Nucleus accumbens (tissue), 56 donors: Measurements from ENCODE around the gene LYZ.

Experiments used
- DNase-seq, 56 donors: peaks; one replicate each; lab custom pipeline; 2025; lab: John Stamatoyannopoulos, UW

LYZ gene

GRCh38 chr12:69338120-69338859 is 9.9 kb upstream of the LYZ start:
- DNase-seq = no peak

DNA sequence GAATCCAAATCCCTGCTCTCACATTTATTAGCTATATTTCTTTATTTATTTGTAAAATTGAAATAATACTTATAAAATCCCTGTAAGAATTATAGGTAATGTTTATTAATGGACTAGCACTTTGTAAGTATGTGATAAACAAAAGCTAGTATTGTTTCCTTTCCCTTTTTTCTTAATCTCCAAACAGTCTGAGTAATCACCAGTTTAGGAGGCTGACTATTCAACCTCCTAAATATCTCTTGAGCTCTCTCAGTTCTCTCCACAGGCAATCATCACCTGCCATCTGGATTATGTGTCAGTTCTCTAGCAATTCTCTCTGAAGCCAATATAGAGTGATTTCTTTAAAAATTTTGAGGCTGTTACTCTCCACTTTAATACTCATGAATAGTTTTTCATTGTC is 9.2 kb upstream of the LYZ start:
- DNase-seq = no peak

DNA sequence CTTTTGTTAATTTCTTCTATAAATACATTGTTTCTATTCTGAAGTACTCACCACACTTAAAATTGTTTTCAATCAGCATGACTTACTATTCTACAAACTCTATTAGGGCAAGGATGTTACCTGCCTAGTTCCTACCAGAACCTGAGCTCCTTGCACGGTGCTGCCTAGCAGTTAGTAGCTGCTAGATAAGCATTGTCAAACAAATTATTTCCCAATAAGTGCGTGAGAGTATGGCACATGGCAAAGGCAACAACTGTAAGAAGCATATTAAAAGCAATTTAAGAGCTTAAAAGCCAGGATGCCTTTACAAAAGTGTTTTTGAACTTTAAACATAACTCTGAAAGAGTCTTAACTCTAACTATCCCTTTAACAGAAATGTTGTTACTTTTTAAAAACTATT is 8.2 kb upstream of the LYZ start:
- DNase-seq = no peak

DNA sequence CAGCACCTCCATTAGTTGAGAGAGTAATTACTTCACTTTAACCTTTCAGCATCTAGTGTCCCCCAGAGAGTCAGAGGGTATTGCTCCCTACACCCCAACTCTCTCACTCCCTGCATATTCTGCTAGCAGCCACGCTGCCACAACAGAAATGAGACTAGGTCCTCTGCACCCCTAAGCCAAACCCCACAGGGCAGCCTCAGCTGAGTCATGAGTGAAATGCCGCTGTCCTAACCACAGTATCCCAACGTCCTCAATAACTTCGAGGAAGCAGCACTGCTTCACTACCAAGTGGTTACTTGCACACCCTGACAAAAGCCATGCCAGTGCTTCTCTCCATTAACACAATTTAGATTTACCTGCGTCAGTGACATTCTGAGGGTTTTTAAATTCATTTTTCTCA is 6.9 kb upstream of the LYZ start:
- no peak for DNase-seq

- DNase-seq = no peak
These were observed 5.8 kb upstream of the LYZ start for GRCh38 chr12:69342421-69342820.

DNA sequence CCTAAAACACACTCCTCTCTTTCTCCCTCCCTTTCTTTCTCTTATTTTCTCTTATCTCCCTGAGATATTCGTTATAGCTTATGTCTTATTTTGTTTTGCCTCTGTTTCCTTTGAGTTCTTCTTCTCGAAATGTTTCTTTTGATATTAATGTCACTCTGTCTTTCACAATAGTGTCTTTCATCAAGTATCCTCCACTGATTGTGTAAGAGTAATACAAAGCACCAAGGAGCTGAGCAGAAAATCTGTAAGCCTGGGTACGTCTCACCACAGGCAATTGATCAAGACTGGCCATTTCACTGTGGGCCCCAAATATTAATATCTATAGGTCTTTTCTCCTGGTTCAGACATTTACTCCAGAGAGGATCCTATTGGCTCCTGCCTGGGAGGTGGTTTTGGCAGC is 4.8 kb upstream of the LYZ start:
- no peak for DNase-seq

- DNase-seq = no peak
These were observed 4.1 kb upstream of the LYZ start for GRCh38 chr12:69343885-69344612.

GRCh38 chr12:69345077-69345476 is 3.1 kb upstream of the LYZ start:
- no peak for DNase-seq

DNA sequence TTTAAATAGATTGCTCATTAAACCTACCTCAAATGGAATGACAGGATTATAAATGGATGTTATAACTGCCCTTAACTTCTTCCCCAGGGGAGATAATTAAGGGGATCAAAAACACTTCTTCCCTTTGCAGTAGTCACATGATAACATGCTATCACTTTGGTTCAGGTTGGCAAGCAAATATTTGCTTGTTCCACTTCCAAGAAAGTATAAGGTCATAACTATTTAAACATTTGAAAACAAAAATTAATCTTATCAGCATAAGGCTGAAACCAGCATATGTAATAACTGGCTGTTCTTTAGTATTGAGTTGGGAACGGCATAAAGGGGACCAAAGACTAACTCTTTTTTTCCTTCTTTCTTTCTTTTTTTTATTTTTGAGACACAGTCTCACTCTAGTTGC is 2.4 kb upstream of the LYZ start:
- DNase-seq = no peak

DNA sequence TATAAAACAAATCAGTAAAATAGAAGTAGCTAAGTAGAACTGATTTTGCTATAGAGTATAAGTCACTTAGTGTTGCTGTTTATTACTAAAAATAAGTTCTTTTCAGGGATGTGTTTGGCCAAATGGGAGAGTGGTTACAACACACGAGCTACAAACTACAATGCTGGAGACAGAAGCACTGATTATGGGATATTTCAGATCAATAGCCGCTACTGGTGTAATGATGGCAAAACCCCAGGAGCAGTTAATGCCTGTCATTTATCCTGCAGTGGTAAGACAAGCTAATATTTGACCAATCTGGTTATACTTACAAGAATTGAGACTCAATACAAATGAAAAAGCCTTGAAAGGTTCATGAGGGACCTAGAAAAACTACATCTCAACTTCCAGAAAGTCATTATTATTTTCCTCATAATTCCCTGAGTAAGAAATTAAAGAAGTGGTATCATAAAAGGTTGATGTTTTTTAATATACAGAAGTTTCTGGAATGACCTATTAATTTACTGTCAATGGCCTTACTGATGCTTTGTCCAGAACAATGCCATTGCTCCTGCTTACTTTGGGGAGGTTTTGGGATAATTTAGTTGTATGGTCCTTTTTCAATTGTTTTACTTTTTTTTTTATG is 1.9 kb downstream of the LYZ start:
- no peak for DNase-seq

DNA sequence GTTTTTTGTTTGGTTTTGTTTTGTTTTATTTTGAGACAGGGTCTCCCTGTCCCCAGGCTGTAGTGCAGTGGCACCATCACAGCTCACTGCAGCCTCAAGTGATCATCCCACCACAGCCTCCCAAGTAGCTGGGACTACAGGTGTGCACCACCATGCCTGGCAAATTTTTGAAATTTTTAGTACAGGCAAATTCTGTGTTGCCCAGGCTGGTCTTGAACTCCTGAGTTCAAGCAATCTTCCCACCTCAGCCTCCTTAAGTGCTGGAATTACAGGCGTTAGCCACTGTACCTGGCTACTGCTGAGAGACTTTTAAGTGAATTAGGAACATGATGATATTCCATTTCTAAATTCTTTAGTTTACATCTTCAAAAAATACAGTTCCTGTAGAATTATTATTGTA is 2.6 kb downstream of the LYZ start:
- DNase-seq = no peak

DNA sequence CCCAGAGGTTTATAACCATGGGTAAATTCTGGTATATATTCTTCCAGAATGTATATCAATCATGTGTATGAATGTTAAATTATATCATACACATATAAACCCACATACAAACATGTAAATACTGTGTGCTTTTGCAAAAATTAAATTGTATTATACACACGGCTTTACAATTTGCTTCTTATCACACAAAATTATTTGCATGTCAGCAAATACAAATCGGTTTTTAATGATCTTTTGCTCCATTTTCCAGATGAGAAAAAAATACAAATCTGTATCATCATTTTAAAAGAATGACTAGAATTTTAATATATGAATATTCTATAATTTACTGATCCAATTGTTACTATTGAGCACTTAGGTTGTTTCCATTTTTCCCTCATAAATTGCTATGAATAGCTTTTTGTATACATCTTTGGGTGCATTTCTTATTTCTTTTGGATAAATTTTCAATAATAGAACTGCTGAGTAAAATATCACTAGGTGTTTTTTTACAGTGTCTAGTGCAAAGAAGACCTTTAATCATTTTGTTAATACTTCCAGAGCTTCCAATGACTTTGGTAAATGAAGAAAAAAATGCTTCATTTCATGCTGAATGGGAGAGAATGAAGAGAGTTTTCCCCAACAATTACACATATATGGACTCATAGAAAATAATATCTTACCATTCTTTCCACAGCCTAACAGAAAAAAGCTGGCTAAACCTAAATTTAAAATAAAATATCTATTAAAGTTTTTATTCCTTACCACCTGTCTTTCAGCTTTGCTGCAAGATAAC is 3.5 kb downstream of the LYZ start:
- DNase-seq = no peak

DNA sequence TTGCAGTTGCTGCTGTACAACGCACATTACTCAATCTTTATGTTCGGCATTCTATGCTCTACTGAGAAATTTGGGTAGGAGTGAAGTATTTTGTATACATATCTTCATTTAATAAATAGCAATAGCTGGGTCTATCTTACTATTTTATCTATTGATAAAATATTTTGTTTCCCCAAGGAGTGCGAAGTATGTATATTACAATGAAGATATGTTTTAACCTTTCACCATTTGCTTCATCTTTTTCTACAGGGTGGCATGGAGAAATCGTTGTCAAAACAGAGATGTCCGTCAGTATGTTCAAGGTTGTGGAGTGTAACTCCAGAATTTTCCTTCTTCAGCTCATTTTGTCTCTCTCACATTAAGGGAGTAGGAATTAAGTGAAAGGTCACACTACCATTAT is 4.7 kb downstream of the LYZ start:
- no peak for DNase-seq

- DNase-seq = no peak
These were observed 6.0 kb downstream of the LYZ start for GRCh38 chr12:69354172-69354555.

- DNase-seq = no peak
These were observed 6.5 kb downstream of the LYZ start for GRCh38 chr12:69354556-69355187.

DNA sequence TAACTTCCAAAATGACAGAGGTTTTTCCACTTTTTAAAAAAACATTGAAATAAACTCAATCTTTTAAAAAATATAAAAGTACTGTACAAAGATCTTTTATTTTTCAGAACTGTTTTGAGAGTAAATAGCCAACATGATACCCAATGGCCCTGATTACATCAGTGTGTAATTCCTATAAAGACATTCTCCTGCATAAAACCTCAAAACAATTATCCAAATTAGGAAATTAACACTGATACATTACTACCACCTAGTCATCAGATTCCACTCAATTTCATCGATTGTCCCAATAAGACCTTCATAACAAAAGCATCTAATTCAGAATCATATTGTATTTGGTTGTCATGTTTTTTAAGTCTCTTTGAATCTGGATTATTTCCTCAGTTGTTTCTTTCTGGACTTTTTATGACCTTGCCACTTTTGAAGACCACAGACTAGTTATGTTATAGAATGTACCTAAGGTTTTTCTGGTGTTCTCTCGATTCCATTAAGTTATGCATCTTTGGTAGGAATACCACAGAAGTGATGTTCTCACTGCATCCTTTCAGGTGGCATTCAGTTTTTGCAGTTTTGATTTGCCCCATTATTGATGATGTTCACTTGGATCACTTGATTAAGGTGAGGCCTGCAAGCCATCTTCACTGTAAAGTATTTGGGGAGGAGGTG is 7.3 kb downstream of the LYZ start:
- DNase-seq = no peak

GRCh38 chr12:69359531-69360347 is 11.6 kb downstream of the LYZ start, which contains the start of gene YEATS4:
YEATS4 (plus strand) TSS chr12:69359743; CDS start chr12:69359973, 230 bp downstream.
- peak in 55 of 56 donors; percentile 17 to 87 (median 74) for DNase-seq

- DNase-seq = no peak
These were observed 12.1 kb downstream of the LYZ start for GRCh38 chr12:69360348-69360672.

- DNase-seq = no peak
These were observed 18.6 kb downstream of the LYZ start for GRCh38 chr12:69366796-69367195.
